Ovary (tissue), 3 donors: ENCODE results near the gene ZNF169.

Experiments
- EP300 ChIP-seq: sonication (generic); formaldehyde crosslinking; IDR thresholded peaks from one replicate; pipeline ENCODE4 v1.6.1; 2017; ENCODE audit warnings: antibody characterized with exemption
- POLR2A ChIP-seq: fragments of 450-650 bp; IDR thresholded peaks from one replicate; pipeline ENCODE4 v1.6.1; 2017; ENCODE audit warnings: antibody characterized with exemption, mild to moderate bottlenecking, moderate library complexity
- TF ChIP-seq, protein P1 (sequence below), 3 donors: fragments of 450-650 bp in 2 of 3; fragments of 200-600 bp in 1 of 3; IDR thresholded peaks; one replicate each; pipeline versions ENCODE4 v1.5.1 to v1.8.0; 2016 to 2022; ENCODE audit warnings: antibody characterized with exemption in 3 of 3, mild to moderate bottlenecking in 1 of 3
- donor health status: DM: no; HTN: no; CAD: no.

DNA sequence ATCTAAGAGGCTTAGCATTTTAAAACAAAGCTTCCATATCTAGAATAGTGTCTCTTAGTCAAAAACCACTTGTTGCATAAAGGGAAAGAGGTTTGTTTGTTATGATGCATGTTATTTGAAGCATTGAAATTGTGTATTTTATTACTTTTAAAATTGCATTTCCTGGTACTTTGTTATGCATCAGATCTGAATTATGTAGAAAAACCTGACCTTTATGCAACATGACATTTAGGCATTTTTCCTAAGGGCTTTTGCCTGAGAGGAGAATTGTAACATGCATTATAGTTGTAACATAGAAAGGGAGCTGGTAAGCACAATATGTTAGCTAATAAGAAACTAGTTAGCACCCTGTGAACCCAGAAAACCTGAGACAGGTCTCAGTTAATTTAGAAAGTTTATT, 22.0 kb downstream of the ZNF169 start:
- TF ChIP-seq, protein P1, sequence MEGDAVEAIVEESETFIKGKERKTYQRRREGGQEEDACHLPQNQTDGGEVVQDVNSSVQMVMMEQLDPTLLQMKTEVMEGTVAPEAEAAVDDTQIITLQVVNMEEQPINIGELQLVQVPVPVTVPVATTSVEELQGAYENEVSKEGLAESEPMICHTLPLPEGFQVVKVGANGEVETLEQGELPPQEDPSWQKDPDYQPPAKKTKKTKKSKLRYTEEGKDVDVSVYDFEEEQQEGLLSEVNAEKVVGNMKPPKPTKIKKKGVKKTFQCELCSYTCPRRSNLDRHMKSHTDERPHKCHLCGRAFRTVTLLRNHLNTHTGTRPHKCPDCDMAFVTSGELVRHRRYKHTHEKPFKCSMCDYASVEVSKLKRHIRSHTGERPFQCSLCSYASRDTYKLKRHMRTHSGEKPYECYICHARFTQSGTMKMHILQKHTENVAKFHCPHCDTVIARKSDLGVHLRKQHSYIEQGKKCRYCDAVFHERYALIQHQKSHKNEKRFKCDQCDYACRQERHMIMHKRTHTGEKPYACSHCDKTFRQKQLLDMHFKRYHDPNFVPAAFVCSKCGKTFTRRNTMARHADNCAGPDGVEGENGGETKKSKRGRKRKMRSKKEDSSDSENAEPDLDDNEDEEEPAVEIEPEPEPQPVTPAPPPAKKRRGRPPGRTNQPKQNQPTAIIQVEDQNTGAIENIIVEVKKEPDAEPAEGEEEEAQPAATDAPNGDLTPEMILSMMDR (IDR thresholded peaks at IDR 0.05) = no peak
- TF ChIP-seq POLR2A (no peak), EP300 (no peak)
